HepG2 (cell line): ENCODE measurements around the gene KMT2B. TPM values are rescaled to one million over a fixed set of nuclear protein-coding genes. Genes with fewer than 3 reads are reported as not detected.

Experiments used
- BCL6 ChIP-seq: IDR thresholded peaks from 2 replicates; pipeline ENCODE4 v1.6.1; 2016; ENCODE audit warnings: missing genetic modification reagents, missing compliant biosample characterization
- CBX2 ChIP-seq, 2 experiments: fragments of 200-600 bp in 1 of 2; sonication (generic); formaldehyde crosslinking in 1 of 2; IDR thresholded peaks; 2 replicates each; pipeline versions ENCODE4 v1.7.0 to v1.8.1; 2018 to 2022; ENCODE audit warnings: low read depth in 2 of 2, low read length in 1 of 2, mild to moderate bottlenecking in 1 of 2, missing genetic modification reagents in 1 of 2
- FOXC1 ChIP-seq: sonication (generic); formaldehyde crosslinking; IDR thresholded peaks from 2 replicates; pipeline ENCODE4 v1.8.0; 2022; ENCODE audit warnings: mild to moderate bottlenecking, missing genetic modification reagents, borderline replicate concordance
- FOXJ3 ChIP-seq: sonication (generic); formaldehyde crosslinking; IDR thresholded peaks from 2 replicates; pipeline ENCODE4 v1.4.0; 2020; ENCODE audit warnings: missing genetic modification reagents, mild to moderate bottlenecking, borderline replicate concordance
- GATAD2A ChIP-seq: IDR thresholded peaks from 2 replicates; pipeline ENCODE4 v1.6.1; 2016
- GTF3A ChIP-seq: sonication (generic); formaldehyde crosslinking; conservative IDR thresholded peaks from 2 replicates; pipeline ENCODE4 v1.4.0; 2020; ENCODE audit warnings: mild to moderate bottlenecking, missing genetic modification reagents
- HDAC2 ChIP-seq: sonication (generic); formaldehyde crosslinking; IDR thresholded peaks from 2 replicates; pipeline ENCODE4 v1.4.0; 2020; ENCODE audit warnings: missing genetic modification reagents
- NCOA2 ChIP-seq: sonication (generic); formaldehyde crosslinking; IDR thresholded peaks from 2 replicates; pipeline ENCODE4 v1.8.0; 2022; ENCODE audit warnings: inconsistent platforms
- SOX13 ChIP-seq, 3 experiments: fragments of 450-650 bp in 1 of 3; sonication (generic) in 1 of 3; formaldehyde crosslinking in 1 of 3; IDR thresholded peaks in 2 of 3; conservative IDR thresholded peaks in 1 of 3; 2 replicates each; pipeline versions ENCODE4 v1.5.0 to v1.6.1; 2016 to 2020; ENCODE audit warnings: antibody characterized with exemption in 1 of 3, mild to moderate bottlenecking in 1 of 3, missing compliant biosample characterization in 1 of 3, missing genetic modification reagents in 1 of 3, moderate library complexity in 1 of 3
- SOX6 ChIP-seq, 2 experiments: fragments of 450-650 bp in 1 of 2; sonication (generic) in 1 of 2; formaldehyde crosslinking in 1 of 2; IDR thresholded peaks; 2 replicates each; pipeline versions ENCODE4 v1.4.0 to v1.6.1; 2017 to 2020; ENCODE audit warnings: antibody characterized with exemption in 1 of 2, mild to moderate bottlenecking in 1 of 2, missing genetic modification reagents in 1 of 2
- TBX2 ChIP-seq: sonication (generic); formaldehyde crosslinking; IDR thresholded peaks from 2 replicates; pipeline ENCODE4 v1.5.0; 2020; ENCODE audit warnings: missing genetic modification reagents, mild to moderate bottlenecking, borderline replicate concordance
- TCF7 ChIP-seq: sonication (generic); IDR thresholded peaks from 2 replicates; pipeline ENCODE4 v1.6.1; 2016; ENCODE audit warnings: antibody characterized with exemption, low read depth
- TCF7L2 ChIP-seq: IDR thresholded peaks from 2 replicates; pipeline ENCODE4 v1.6.1; 2011; ENCODE audit warnings: mild to moderate bottlenecking, low read depth, low read length, moderate library complexity
- THAP11 ChIP-seq: IDR thresholded peaks from 2 replicates; pipeline ENCODE4 v1.6.1; 2016; ENCODE audit warnings: missing biosample characterization, missing genetic modification reagents
- ZNF460 ChIP-seq: sonication (generic); formaldehyde crosslinking; IDR thresholded peaks from 2 replicates; pipeline ENCODE4 v1.5.1; 2020; ENCODE audit warnings: missing genetic modification reagents, mild to moderate bottlenecking, borderline replicate concordance
- polyA plus RNA-seq, 8 experiments: library from polyadenylated mRNA; depleted of rRNA in 3 of 8; stranded (reverse) in 7 of 8; unstranded in 1 of 8; fragments of >200 nt; fragmentation: Illumina TruSeq in 4 of 8; extraction: Trizol in 4 of 8; gene quantifications; 2 replicates each; pipeline versions ENCODE4 v1.2.1 to v1.2.3, GENCODE V29; 2011 to 2016; ENCODE audit warnings: low read depth in 4 of 8, missing spikeins in 1 of 8, mixed read lengths in 1 of 8; ENCODE audit not compliant: insufficient read depth in 1 of 8
- total RNA-seq, 5 experiments: library from RNA; depleted of rRNA; stranded (reverse); fragments of >200 nt; fragmentation: Illumina TruSeq; extraction: Trizol; gene quantifications; 2 replicates each; pipeline ENCODE4 v1.2.3, GENCODE V29; 2016; ENCODE audit warnings: low read depth in 1 of 5
- TF ChIP-seq, protein P1 (sequence below): IDR thresholded peaks from 2 replicates; pipeline ENCODE4 v1.4.0; 2020; ENCODE audit warnings: mild to moderate bottlenecking, missing genetic modification reagents
- TF ChIP-seq, protein P2 (sequence below), 2 experiments: sonication (generic) in 1 of 2; formaldehyde crosslinking in 1 of 2; IDR thresholded peaks; 2 replicates each; pipeline versions ENCODE4 v1.5.1 to v1.6.1; 2011 to 2020; ENCODE audit warnings: borderline replicate concordance in 1 of 2, low read depth in 1 of 2, low read length in 1 of 2, mild to moderate bottlenecking in 1 of 2, missing genetic modification reagents in 1 of 2, moderate library complexity in 1 of 2
- TF ChIP-seq, protein P3 (sequence below): sonication (generic); formaldehyde crosslinking; IDR thresholded peaks from 2 replicates; pipeline ENCODE4 v1.5.0; 2020; ENCODE audit warnings: missing genetic modification reagents
- TF ChIP-seq, protein P4 (sequence below): IDR thresholded peaks from 2 replicates; pipeline ENCODE4 v1.6.1; 2018; ENCODE audit warnings: missing genetic modification reagents, mild to moderate bottlenecking, missing compliant biosample characterization
- TF ChIP-seq, protein P5 (sequence below): IDR thresholded peaks from 2 replicates; pipeline ENCODE4 v1.6.1; 2016

Gene KMT2B
- total and polyA plus RNA-seq, 2 of the 13 experiments (the other 11 are each of a cell fraction or from before 2014, with no cell fraction given): 6.2 to 16.9 TPM

DNA sequence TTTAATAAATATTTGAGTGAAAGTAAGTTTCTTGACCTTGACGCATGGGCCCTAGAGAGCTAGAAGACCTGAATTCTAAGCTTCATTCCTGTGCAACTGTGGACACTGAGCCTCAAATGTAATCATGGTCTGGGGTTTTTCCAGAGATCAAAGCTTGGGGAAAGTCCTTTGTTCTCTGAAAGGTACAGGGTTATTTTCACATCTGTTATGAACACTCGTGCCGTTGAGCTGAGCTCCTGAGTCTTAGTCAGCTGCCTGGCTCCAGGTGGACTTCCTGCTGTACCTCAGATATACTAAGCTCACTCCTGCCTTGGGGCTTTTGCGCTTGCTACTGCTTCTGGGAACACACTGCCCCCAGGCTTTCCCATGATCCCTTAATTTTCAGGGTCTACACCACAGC lies 21.0 kb upstream of the KMT2B start (continued):
- TF ChIP-seq, protein P1, sequence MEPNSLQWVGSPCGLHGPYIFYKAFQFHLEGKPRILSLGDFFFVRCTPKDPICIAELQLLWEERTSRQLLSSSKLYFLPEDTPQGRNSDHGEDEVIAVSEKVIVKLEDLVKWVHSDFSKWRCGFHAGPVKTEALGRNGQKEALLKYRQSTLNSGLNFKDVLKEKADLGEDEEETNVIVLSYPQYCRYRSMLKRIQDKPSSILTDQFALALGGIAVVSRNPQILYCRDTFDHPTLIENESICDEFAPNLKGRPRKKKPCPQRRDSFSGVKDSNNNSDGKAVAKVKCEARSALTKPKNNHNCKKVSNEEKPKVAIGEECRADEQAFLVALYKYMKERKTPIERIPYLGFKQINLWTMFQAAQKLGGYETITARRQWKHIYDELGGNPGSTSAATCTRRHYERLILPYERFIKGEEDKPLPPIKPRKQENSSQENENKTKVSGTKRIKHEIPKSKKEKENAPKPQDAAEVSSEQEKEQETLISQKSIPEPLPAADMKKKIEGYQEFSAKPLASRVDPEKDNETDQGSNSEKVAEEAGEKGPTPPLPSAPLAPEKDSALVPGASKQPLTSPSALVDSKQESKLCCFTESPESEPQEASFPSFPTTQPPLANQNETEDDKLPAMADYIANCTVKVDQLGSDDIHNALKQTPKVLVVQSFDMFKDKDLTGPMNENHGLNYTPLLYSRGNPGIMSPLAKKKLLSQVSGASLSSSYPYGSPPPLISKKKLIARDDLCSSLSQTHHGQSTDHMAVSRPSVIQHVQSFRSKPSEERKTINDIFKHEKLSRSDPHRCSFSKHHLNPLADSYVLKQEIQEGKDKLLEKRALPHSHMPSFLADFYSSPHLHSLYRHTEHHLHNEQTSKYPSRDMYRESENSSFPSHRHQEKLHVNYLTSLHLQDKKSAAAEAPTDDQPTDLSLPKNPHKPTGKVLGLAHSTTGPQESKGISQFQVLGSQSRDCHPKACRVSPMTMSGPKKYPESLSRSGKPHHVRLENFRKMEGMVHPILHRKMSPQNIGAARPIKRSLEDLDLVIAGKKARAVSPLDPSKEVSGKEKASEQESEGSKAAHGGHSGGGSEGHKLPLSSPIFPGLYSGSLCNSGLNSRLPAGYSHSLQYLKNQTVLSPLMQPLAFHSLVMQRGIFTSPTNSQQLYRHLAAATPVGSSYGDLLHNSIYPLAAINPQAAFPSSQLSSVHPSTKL (CRISPR knock-in tag): peak; percentile 70
- TF ChIP-seq, protein P2, sequence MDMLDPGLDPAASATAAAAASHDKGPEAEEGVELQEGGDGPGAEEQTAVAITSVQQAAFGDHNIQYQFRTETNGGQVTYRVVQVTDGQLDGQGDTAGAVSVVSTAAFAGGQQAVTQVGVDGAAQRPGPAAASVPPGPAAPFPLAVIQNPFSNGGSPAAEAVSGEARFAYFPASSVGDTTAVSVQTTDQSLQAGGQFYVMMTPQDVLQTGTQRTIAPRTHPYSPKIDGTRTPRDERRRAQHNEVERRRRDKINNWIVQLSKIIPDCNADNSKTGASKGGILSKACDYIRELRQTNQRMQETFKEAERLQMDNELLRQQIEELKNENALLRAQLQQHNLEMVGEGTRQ (IDR thresholded peaks at IDR 0.05; ENCODE audit: low read depth, low read length): no peak
- TF ChIP-seq, protein P2 (CRISPR knock-in tag; IDR thresholded peaks at IDR 0.05; ENCODE audit: borderline replicate concordance): no peak
- peak; percentile 64 for TF ChIP-seq BCL6 (CRISPR knock-in tag)
- peak; percentile 87 for TF ChIP-seq TCF7
- TF ChIP-seq HDAC2 (CRISPR knock-in tag): peak; percentile 23; the same call in 1 of the 2 replicates
- peak; percentile 31; the same call in 1 of the 2 replicates for TF ChIP-seq NCOA2
- no peak for TF ChIP-seq CBX2 (IDR thresholded peaks at IDR 0.05; ENCODE audit: low read depth, low read length)
- no peak for TF ChIP-seq CBX2 (CRISPR knock-in tag; IDR thresholded peaks at IDR 0.05; ENCODE audit: low read depth)
- 0 out of 2 replicates have a peak, but pooled peaks have one; percentile 46 for TF ChIP-seq FOXC1
- no peak for TF ChIP-seq SOX6 (IDR thresholded peaks at IDR 0.05)
- TF ChIP-seq SOX6 (CRISPR knock-in tag; IDR thresholded peaks at IDR 0.05): peak; percentile 87
- TF ChIP-seq, protein P3, sequence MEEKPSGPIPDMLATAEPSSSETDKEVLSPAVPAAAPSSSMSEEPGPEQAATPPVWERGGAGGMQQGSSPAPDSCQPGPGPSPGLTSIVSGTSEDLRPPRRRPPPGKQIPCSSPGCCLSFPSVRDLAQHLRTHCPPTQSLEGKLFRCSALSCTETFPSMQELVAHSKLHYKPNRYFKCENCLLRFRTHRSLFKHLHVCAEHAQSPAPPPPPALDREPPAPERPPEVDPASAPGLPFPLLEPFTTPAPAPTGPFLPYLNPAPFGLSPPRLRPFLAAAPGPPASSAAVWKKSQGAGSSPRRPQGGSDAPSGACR: 0 out of 2 replicates have a peak, but pooled peaks have one; percentile 42
- TF ChIP-seq, protein P4, sequence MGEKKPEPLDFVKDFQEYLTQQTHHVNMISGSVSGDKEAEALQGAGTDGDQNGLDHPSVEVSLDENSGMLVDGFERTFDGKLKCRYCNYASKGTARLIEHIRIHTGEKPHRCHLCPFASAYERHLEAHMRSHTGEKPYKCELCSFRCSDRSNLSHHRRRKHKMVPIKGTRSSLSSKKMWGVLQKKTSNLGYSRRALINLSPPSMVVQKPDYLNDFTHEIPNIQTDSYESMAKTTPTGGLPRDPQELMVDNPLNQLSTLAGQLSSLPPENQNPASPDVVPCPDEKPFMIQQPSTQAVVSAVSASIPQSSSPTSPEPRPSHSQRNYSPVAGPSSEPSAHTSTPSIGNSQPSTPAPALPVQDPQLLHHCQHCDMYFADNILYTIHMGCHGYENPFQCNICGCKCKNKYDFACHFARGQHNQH (CRISPR knock-in tag): no peak
- TF ChIP-seq, protein P5, sequence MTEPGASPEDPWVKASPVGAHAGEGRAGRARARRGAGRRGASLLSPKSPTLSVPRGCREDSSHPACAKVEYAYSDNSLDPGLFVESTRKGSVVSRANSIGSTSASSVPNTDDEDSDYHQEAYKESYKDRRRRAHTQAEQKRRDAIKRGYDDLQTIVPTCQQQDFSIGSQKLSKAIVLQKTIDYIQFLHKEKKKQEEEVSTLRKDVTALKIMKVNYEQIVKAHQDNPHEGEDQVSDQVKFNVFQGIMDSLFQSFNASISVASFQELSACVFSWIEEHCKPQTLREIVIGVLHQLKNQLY (CRISPR knock-in tag): no peak
- TF ChIP-seq THAP11: peak; percentile 34; the same call in 1 of the 2 replicates
- no peak for TF ChIP-seq SOX13 (IDR thresholded peaks at IDR 0.05)
- peak in 1 of 2 experiments; percentile 84; a peak in 2 of 4 replicates for TF ChIP-seq SOX13 (CRISPR knock-in tag; conservative IDR thresholded peaks at IDR 0.05 in 1 of 2, IDR thresholded peaks at IDR 0.05 in 1 of 2)
- TF ChIP-seq ZNF460: peak; percentile 4; the same call in 1 of the 2 replicates
- no peak for TF ChIP-seq GTF3A (CRISPR knock-in tag)
- TF ChIP-seq TBX2 (CRISPR knock-in tag): peak; percentile 45; the same call in 1 of the 2 replicates
- TF ChIP-seq GATAD2A (CRISPR knock-in tag): 0 out of 2 replicates have a peak, but pooled peaks have one; percentile 26
- peak; percentile 18; the same call in 1 of the 2 replicates for TF ChIP-seq TCF7L2
- no peak for TF ChIP-seq FOXJ3 (CRISPR knock-in tag)
